Omental fat pad (tissue), 4 donors: Measurements from ENCODE around the gene NOS3. TPM values are rescaled to one million over a fixed set of nuclear protein-coding genes. Genes with fewer than 3 reads are reported as not detected.

ENCODE experiments used
- ATAC-seq: fragments of 150-250 bp; one replicate; pipeline ENCODE4 v1.9.1; 2016; ENCODE audit warnings: mild to moderate bottlenecking, moderate library complexity; ENCODE audit not compliant: low FRiP score
- DNase-seq: peaks from one replicate; pipeline ENCODE4 v3.0.0-alpha.2; 2019; ENCODE audit warnings: low spot score
- total RNA-seq, 4 donors: library from RNA; depleted of rRNA; stranded (reverse); fragments of >200 nt; gene quantifications; one replicate each; pipeline ENCODE4 v1.1.0, GENCODE V29; 2016
- TF ChIP-seq, protein P1 (sequence below), 3 donors: fragments of 450-650 bp; IDR thresholded peaks; one replicate each; pipeline ENCODE4 v1.5.1; 2016 to 2017; ENCODE audit warnings: antibody characterized with exemption in 3 of 3, mild to moderate bottlenecking in 3 of 3, moderate library complexity in 2 of 3

The NOS3 gene
- total RNA-seq, 4 donors from 2014 or later, result 11.2 to 75.3 (median 25.2) TPM

DNA sequence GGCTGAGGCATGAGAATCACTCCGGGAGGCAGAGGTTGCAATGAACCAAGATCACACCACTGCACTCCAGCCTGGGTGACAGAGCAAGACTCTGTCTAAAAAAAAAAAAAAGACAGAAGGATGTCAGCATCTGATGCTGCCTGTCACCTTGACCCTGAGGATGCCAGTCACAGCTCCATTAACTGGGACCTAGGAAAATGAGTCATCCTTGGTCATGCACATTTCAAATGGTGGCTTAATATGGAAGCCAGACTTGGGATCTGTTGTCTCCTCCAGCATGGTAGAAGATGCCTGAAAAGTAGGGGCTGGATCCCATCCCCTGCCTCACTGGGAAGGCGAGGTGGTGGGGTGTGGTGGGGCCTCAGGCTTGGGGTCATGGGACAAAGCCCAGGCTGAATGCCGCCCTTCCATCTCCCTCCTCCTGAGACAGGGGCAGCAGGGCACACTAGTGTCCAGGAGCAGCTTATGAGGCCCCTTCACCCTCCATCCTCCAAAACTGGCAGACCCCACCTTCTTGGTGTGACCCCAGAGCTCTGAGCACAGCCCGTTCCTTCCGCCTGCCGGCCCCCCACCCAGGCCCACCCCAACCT, 1.3 kb downstream of the NOS3 start:
- no peak for DNase-seq
- TF ChIP-seq, protein P1, sequence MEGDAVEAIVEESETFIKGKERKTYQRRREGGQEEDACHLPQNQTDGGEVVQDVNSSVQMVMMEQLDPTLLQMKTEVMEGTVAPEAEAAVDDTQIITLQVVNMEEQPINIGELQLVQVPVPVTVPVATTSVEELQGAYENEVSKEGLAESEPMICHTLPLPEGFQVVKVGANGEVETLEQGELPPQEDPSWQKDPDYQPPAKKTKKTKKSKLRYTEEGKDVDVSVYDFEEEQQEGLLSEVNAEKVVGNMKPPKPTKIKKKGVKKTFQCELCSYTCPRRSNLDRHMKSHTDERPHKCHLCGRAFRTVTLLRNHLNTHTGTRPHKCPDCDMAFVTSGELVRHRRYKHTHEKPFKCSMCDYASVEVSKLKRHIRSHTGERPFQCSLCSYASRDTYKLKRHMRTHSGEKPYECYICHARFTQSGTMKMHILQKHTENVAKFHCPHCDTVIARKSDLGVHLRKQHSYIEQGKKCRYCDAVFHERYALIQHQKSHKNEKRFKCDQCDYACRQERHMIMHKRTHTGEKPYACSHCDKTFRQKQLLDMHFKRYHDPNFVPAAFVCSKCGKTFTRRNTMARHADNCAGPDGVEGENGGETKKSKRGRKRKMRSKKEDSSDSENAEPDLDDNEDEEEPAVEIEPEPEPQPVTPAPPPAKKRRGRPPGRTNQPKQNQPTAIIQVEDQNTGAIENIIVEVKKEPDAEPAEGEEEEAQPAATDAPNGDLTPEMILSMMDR (IDR thresholded peaks at IDR 0.05), result no peak
- ATAC-seq, result no peak

DNA sequence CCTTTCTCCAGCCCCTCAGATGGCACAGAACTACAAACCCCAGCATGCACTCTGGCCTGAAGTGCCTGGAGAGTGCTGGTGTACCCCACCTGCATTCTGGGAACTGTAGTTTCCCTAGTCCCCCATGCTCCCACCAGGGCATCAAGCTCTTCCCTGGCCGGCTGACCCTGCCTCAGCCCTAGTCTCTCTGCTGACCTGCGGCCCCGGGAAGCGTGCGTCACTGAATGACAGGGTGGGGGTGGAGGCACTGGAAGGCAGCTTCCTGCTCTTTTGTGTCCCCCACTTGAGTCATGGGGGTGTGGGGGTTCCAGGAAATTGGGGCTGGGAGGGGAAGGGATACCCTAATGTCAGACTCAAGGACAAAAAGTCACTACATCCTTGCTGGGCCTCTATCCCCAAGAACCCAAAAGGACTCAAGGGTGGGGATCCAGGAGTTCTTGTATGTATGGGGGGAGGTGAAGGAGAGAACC, 2.1 kb downstream of the NOS3 start:
- ATAC-seq (peak; percentile 20), DNase-seq (no peak)
- TF ChIP-seq, protein P1 (IDR thresholded peaks at IDR 0.05), result no peak

DNA sequence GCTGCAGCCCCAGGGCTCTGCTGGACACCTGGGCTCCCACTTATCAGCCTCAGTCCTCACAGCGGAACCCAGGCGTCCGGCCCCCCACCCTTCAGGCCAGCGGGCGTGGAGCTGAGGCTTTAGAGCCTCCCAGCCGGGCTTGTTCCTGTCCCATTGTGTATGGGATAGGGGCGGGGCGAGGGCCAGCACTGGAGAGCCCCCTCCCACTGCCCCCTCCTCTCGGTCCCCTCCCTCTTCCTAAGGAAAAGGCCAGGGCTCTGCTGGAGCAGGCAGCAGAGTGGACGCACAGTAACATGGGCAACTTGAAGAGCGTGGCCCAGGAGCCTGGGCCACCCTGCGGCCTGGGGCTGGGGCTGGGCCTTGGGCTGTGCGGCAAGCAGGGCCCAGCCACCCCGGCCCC, 2.7 kb downstream of the NOS3 start:
- DNase-seq, result no peak
- ATAC-seq, result peak; percentile 30
- TF ChIP-seq, protein P1 (IDR thresholded peaks at IDR 0.05), result no peak

DNA sequence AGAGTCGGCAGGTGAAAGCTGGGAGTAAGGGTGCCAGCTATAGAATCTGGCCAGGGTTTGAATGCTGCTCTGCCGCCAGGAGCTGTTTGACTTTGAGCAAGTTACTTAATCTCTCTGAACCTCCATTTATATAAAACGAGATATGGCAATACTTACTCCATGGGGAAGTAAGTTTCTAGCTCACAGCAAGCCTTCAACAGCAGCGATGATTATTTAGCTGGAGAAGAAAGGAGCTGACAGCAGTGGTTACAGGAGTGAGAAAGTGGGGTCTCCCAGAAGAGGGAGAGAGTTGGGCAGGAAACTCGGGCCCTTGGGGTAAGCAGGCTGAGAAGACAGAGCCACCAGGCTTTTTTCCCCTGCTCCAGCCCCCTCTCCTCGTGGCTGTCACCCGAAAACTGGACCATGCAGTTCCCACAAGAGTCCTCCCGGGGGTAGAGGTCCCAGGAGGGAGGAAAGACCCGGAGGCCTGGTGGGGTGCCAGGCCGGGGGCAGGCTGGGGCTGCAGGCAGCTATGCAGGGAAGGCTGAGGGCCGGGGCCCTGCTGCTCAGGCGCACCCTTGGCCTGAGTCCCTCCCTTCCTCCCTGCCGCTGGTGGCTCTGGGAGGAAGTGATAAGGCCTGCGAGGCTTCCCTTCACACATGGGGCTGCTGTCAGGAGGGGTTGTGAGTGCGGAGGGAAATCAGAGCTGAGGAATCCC, 3.5 kb downstream of the NOS3 start:
- DNase-seq, result no peak
- TF ChIP-seq, protein P1 (IDR thresholded peaks at IDR 0.05), result no peak
- no peak for ATAC-seq

DNA sequence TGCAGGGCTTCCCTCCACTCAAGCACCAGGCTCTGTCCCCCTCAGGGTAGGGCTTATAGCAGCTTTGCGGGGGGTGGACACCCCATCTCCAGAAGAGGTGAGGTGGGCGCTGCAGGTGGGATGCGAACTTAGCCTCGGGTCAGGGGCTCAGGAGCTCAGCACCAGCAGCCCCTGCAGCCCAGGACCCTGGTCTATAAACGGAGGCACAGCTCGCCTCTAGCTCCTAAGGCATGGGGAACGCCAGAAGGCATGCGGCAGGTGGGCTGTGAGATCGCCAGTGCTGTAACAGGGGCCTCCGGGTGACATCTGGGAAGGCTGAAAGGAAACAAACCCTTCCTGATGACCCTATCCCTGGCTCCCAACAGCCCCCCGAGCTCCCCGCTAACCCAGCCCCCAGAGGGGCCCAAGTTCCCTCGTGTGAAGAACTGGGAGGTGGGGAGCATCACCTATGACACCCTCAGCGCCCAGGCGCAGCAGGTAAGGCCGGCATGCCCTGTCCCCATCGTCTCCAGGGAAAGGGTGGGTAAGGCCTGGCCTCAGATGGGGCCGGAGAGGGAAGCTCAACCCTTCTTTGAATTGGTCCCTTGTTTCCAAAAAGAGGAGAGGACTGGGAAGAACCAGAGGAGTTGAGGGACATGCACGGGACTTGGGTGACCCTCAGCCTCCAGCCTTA, 4.2 kb downstream of the NOS3 start:
- DNase-seq (no peak), ATAC-seq (no peak)
- TF ChIP-seq, protein P1 (IDR thresholded peaks at IDR 0.05), result no peak

DNA sequence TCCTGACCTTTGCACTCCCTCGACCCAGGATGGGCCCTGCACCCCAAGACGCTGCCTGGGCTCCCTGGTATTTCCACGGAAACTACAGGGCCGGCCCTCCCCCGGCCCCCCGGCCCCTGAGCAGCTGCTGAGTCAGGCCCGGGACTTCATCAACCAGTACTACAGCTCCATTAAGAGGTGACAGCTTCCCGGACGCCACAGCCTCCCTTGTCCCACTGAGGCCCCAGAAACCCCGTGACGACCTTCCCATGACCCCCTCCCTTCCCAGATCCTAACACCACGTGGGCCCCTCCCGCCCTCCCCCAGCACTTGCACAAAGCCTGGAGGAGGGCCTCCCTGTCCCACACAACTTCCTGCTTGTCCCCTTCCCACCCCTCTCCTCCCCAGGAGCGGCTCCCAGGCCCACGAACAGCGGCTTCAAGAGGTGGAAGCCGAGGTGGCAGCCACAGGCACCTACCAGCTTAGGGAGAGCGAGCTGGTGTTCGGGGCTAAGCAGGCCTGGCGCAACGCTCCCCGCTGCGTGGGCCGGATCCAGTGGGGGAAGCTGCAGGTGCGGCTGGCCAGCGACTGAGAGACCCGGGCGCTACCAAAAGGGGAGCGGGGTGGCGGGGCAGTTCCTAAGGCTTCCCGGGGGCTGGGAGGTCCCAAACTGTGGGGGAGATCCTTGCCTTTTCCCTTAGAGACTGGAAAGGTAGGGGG, 5.7 kb downstream of the NOS3 start:
- DNase-seq (no peak), ATAC-seq (no peak)

More for the DNA sequence above, 5.7 kb downstream of the NOS3 start:
- TF ChIP-seq, protein P1 (IDR thresholded peaks at IDR 0.05), result no peak
